Measurements from ENCODE around the gene PI16.

- TF ChIP-seq CTCF (IDR thresholded peaks at IDR 0.05; ENCODE audit: low read length): no peak
- no peak for TF ChIP-seq EZH2phosphoT487 (IDR thresholded peaks at IDR 0.05; ENCODE audit: low read length)
- TF ChIP-seq EZH2 (optimal IDR thresholded peaks at IDR 0.05; ENCODE audit: low read depth, low read length): no peak
Observed at GRCh38 chr6:37007340-37008043, 53.0 kb downstream of the PI16 start.

Measured in MM.1S (cell line).